ENCODE data around the gene GABBR2. TPM values are rescaled to one million over a fixed set of nuclear protein-coding genes. Genes with fewer than 3 reads are reported as not detected.

GABBR2 gene
- total and polyA plus RNA-seq, 7 experiments from 2014 or later = not detected

- DNase-seq (no peak), ATAC-seq (no peak)
- Histone ChIP-seq H3K4me3 (ENCODE audit: low read length) (no peak overlapping the region), H3K27me3 (ENCODE audit: control insufficient read depth in 2 of 2, insufficient read depth in 2 of 2, low read length in 2 of 2) (no peaks in the 10 kb centered on the region), H3K9me3 (ENCODE audit: control insufficient read depth in 2 of 3, low read length in 3 of 3) (no peaks in the 10 kb centered on the region), H3K36me3 (ENCODE audit: control insufficient read depth in 2 of 3, insufficient read depth in 3 of 3, low read length in 3 of 3) (no peaks in the 10 kb centered on the region), H3K27ac (ENCODE audit: low read depth, low read length) (no peak overlapping the region), H3K4me1 (ENCODE audit: control insufficient read depth in 2 of 2, insufficient read depth in 2 of 2, low read length in 2 of 2) (no peaks in the 10 kb centered on the region)
- intact Hi-C loops (cut with micrococcal nuclease) = no loop called here
- peaks cover 0 to 19% (median 13%) of the 10 kb centered on the region in 5 donors for H3K27me3 Mint-ChIP-seq
- H3K9me3 Mint-ChIP-seq = peaks cover 0 to 2% (median 0%) of the 10 kb centered on the region in 11 donors
- H3K4me3 Mint-ChIP-seq = no peak overlapping the region
- POLR2A ChIA-PET = interaction anchor here (0.6 kb wide), 1 partner anchor 630 kb away, joined by 5 read pairs; no protein-coding TSS in a partner anchor
- CTCF ChIA-PET = interaction anchor here (0.7 kb wide), 2 partner anchors 52 to 447 kb away, joined by 4 to 5 read pairs; no protein-coding TSS in a partner anchor
- no peaks in the 10 kb centered on the region for H3K4me1 Mint-ChIP-seq
- peaks cover 0 to 4% (median 0%) of the 10 kb centered on the region in 5 donors for H3K36me3 Mint-ChIP-seq
- H3K27ac Mint-ChIP-seq = no peak overlapping the region
These were observed 377.0 kb downstream of the GABBR2 start for GRCh38 chr9:98331536-98332259.

GRCh38 chr9:98330831-98331230, 377.9 kb downstream of the GABBR2 start:
- ATAC-seq = no peak
- POLR2A ChIA-PET = no interaction called here
- Histone ChIP-seq H3K27me3 (ENCODE audit: control insufficient read depth in 2 of 2, insufficient read depth in 2 of 2, low read length in 2 of 2) (no peaks in the 10 kb centered on the region), H3K9me3 (ENCODE audit: control insufficient read depth in 2 of 3, low read length in 3 of 3) (no peaks in the 10 kb centered on the region), H3K27ac (ENCODE audit: low read depth, low read length) (no peak overlapping the region), H3K36me3 (ENCODE audit: control insufficient read depth in 2 of 3, insufficient read depth in 3 of 3, low read length in 3 of 3) (no peaks in the 10 kb centered on the region), H3K4me1 (ENCODE audit: control insufficient read depth in 2 of 2, insufficient read depth in 2 of 2, low read length in 2 of 2) (no peaks in the 10 kb centered on the region), H3K4me3 (ENCODE audit: low read length) (no peak overlapping the region)
- CTCF ChIA-PET = no interaction called here
- DNase-seq = no peak
- H3K4me1 Mint-ChIP-seq = no peaks in the 10 kb centered on the region
- no peak overlapping the region for H3K27ac Mint-ChIP-seq
- peaks cover 0 to 19% (median 10%) of the 10 kb centered on the region in 5 donors for H3K27me3 Mint-ChIP-seq
- H3K36me3 Mint-ChIP-seq = peaks cover 0 to 4% (median 0%) of the 10 kb centered on the region in 5 donors
- no peak overlapping the region for H3K4me3 Mint-ChIP-seq
- peaks cover 0 to 2% (median 0%) of the 10 kb centered on the region in 11 donors for H3K9me3 Mint-ChIP-seq
- intact Hi-C loops (cut with micrococcal nuclease) = no loop called here

GRCh38 chr9:98329904-98330303, 378.8 kb downstream of the GABBR2 start:
- H3K27me3 Mint-ChIP-seq = peaks cover 0 to 19% (median 5%) of the 10 kb centered on the region in 5 donors
- no peak overlapping the region for H3K4me3 Mint-ChIP-seq
- no peaks in the 10 kb centered on the region for H3K36me3 ChIP-seq (ENCODE audit: control insufficient read depth in 2 of 3, insufficient read depth in 3 of 3, low read length in 3 of 3)
- H3K4me3 ChIP-seq (ENCODE audit: low read length) = no peak overlapping the region
- peaks cover 0 to 4% (median 0%) of the 10 kb centered on the region in 5 donors for H3K36me3 Mint-ChIP-seq
- intact Hi-C loops (cut with micrococcal nuclease) = no loop called here
- no peak overlapping the region for H3K27ac ChIP-seq (ENCODE audit: low read depth, low read length)
- ATAC-seq (no peak), DNase-seq (no peak)
- no peaks in the 10 kb centered on the region for H3K27me3 ChIP-seq (ENCODE audit: control insufficient read depth in 2 of 2, insufficient read depth in 2 of 2, low read length in 2 of 2)
- no peaks in the 10 kb centered on the region for H3K4me1 ChIP-seq (ENCODE audit: control insufficient read depth in 2 of 2, insufficient read depth in 2 of 2, low read length in 2 of 2)
- ChIA-PET CTCF (no interaction called here), POLR2A (no interaction called here)
- H3K9me3 ChIP-seq (ENCODE audit: control insufficient read depth in 2 of 3, low read length in 3 of 3) = no peaks in the 10 kb centered on the region
- peaks cover 0 to 1% (median 0%) of the 10 kb centered on the region in 7 donors for H3K4me1 Mint-ChIP-seq
- H3K9me3 Mint-ChIP-seq = peaks cover 0 to 2% (median 0%) of the 10 kb centered on the region in 11 donors
- no peak overlapping the region for H3K27ac Mint-ChIP-seq

GRCh38 chr9:98329281-98329680, 379.5 kb downstream of the GABBR2 start:
- H3K27me3 Mint-ChIP-seq = peaks cover 0 to 19% (median 5%) of the 10 kb centered on the region in 5 donors
- ChIA-PET CTCF (no interaction called here), POLR2A (no interaction called here)
- H3K4me1 Mint-ChIP-seq = peaks cover 0 to 7% (median 0%) of the 10 kb centered on the region in 7 donors
- H3K27ac Mint-ChIP-seq = no peak overlapping the region
- no peaks in the 10 kb centered on the region for H3K27me3 ChIP-seq (ENCODE audit: control insufficient read depth in 2 of 2, insufficient read depth in 2 of 2, low read length in 2 of 2)
- peaks cover 0 to 4% (median 0%) of the 10 kb centered on the region in 5 donors for H3K36me3 Mint-ChIP-seq
- H3K4me3 Mint-ChIP-seq = no peak overlapping the region
- intact Hi-C loops (cut with micrococcal nuclease) = no loop called here
- no peak overlapping the region for H3K27ac ChIP-seq (ENCODE audit: low read depth, low read length)
- H3K9me3 ChIP-seq (ENCODE audit: control insufficient read depth in 2 of 3, low read length in 3 of 3) = no peaks in the 10 kb centered on the region
- no peak overlapping the region for H3K4me3 ChIP-seq (ENCODE audit: low read length)
- no peak for DNase-seq
- peaks cover 0 to 2% (median 0%) of the 10 kb centered on the region in 11 donors for H3K9me3 Mint-ChIP-seq
- ATAC-seq = no peak
- H3K36me3 ChIP-seq (ENCODE audit: control insufficient read depth in 2 of 3, insufficient read depth in 3 of 3, low read length in 3 of 3) = no peaks in the 10 kb centered on the region
- H3K4me1 ChIP-seq (ENCODE audit: control insufficient read depth in 2 of 2, insufficient read depth in 2 of 2, low read length in 2 of 2) = no peaks in the 10 kb centered on the region

GRCh38 chr9:98328770-98329169, 380.0 kb downstream of the GABBR2 start:
- Mint-ChIP-seq H3K27me3 (peaks cover 0 to 19% (median 5%) of the 10 kb centered on the region in 5 donors), H3K4me3 (no peak overlapping the region), H3K27ac (no peak overlapping the region), H3K4me1 (peaks cover 0 to 7% (median 0%) of the 10 kb centered on the region in 7 donors), H3K9me3 (no peaks in the 10 kb centered on the region), H3K36me3 (peaks cover 0 to 4% (median 0%) of the 10 kb centered on the region in 5 donors)
- intact Hi-C loops (cut with micrococcal nuclease) = no loop called here
- no peak overlapping the region for H3K4me3 ChIP-seq (ENCODE audit: low read length)
- H3K36me3 ChIP-seq (ENCODE audit: control insufficient read depth in 2 of 3, insufficient read depth in 3 of 3, low read length in 3 of 3) = no peaks in the 10 kb centered on the region
- ATAC-seq (no peak), DNase-seq (no peak)
- no peaks in the 10 kb centered on the region for H3K27me3 ChIP-seq (ENCODE audit: control insufficient read depth in 2 of 2, insufficient read depth in 2 of 2, low read length in 2 of 2)
- ChIA-PET CTCF (no interaction called here), POLR2A (no interaction called here)
- no peaks in the 10 kb centered on the region for H3K9me3 ChIP-seq (ENCODE audit: control insufficient read depth in 2 of 3, low read length in 3 of 3)
- no peaks in the 10 kb centered on the region for H3K4me1 ChIP-seq (ENCODE audit: control insufficient read depth in 2 of 2, insufficient read depth in 2 of 2, low read length in 2 of 2)
- H3K27ac ChIP-seq (ENCODE audit: low read depth, low read length) = no peak overlapping the region

GRCh38 chr9:98328141-98328540, 380.6 kb downstream of the GABBR2 start:
- Mint-ChIP-seq H3K27me3 (peaks cover 0 to 19% (median 5%) of the 10 kb centered on the region in 5 donors), H3K27ac (no peak overlapping the region), H3K9me3 (no peaks in the 10 kb centered on the region), H3K4me3 (no peak overlapping the region), H3K4me1 (peaks cover 0 to 7% (median 0%) of the 10 kb centered on the region in 7 donors), H3K36me3 (peaks cover 0 to 4% (median 0%) of the 10 kb centered on the region in 5 donors)
- intact Hi-C loops (cut with micrococcal nuclease) = no loop called here
- DNase-seq (no peak), ATAC-seq (no peak)
- Histone ChIP-seq H3K27ac (ENCODE audit: low read depth, low read length) (no peak overlapping the region), H3K27me3 (ENCODE audit: control insufficient read depth in 2 of 2, insufficient read depth in 2 of 2, low read length in 2 of 2) (no peaks in the 10 kb centered on the region), H3K9me3 (ENCODE audit: control insufficient read depth in 2 of 3, low read length in 3 of 3) (no peaks in the 10 kb centered on the region), H3K4me3 (ENCODE audit: low read length) (no peak overlapping the region), H3K36me3 (ENCODE audit: control insufficient read depth in 2 of 3, insufficient read depth in 3 of 3, low read length in 3 of 3) (no peaks in the 10 kb centered on the region), H3K4me1 (ENCODE audit: control insufficient read depth in 2 of 2, insufficient read depth in 2 of 2, low read length in 2 of 2) (no peaks in the 10 kb centered on the region)
- ChIA-PET CTCF (interaction anchor here (0.6 kb wide), 1 partner anchor 851 kb away, joined by 3 read pairs; no protein-coding TSS in a partner anchor), POLR2A (no interaction called here)

GRCh38 chr9:98327249-98327561, 381.5 kb downstream of the GABBR2 start:
- DNase-seq (no peak), ATAC-seq (no peak)
- H3K27me3 ChIP-seq (ENCODE audit: control insufficient read depth in 2 of 2, insufficient read depth in 2 of 2, low read length in 2 of 2) = no peaks in the 10 kb centered on the region
- Mint-ChIP-seq H3K27me3 (peaks cover 0 to 19% (median 8%) of the 10 kb centered on the region in 5 donors), H3K4me3 (no peak overlapping the region), H3K9me3 (no peaks in the 10 kb centered on the region), H3K4me1 (peaks cover 0 to 11% (median 0%) of the 10 kb centered on the region in 7 donors), H3K27ac (no peak overlapping the region), H3K36me3 (peaks cover 0 to 4% (median 0%) of the 10 kb centered on the region in 5 donors)
- H3K9me3 ChIP-seq (ENCODE audit: control insufficient read depth in 2 of 3, low read length in 3 of 3) = no peaks in the 10 kb centered on the region
- no peak overlapping the region for H3K27ac ChIP-seq (ENCODE audit: low read depth, low read length)
- CTCF ChIA-PET = no interaction called here
- H3K4me1 ChIP-seq (ENCODE audit: control insufficient read depth in 2 of 2, insufficient read depth in 2 of 2, low read length in 2 of 2) = no peaks in the 10 kb centered on the region
- intact Hi-C loops (cut with micrococcal nuclease) = no loop called here
- no peak overlapping the region for H3K4me3 ChIP-seq (ENCODE audit: low read length)
- no peaks in the 10 kb centered on the region for H3K36me3 ChIP-seq (ENCODE audit: control insufficient read depth in 2 of 3, insufficient read depth in 3 of 3, low read length in 3 of 3)
- POLR2A ChIA-PET = no interaction called here

All from naive thymus-derived CD4-positive, alpha-beta T cell (primary cell).